ENCODE data around the gene NDE1.

- TF ChIP-seq CTCF (IDR thresholded peaks at IDR 0.05) (no peak), POLR2A (IDR thresholded peaks at IDR 0.05) (no peak)
Measured at GRCh38 chr16:15602285-15603044, 47.6 kb upstream of the NDE1 start.
